Measurements from ENCODE around the gene CEBPA.

DNA sequence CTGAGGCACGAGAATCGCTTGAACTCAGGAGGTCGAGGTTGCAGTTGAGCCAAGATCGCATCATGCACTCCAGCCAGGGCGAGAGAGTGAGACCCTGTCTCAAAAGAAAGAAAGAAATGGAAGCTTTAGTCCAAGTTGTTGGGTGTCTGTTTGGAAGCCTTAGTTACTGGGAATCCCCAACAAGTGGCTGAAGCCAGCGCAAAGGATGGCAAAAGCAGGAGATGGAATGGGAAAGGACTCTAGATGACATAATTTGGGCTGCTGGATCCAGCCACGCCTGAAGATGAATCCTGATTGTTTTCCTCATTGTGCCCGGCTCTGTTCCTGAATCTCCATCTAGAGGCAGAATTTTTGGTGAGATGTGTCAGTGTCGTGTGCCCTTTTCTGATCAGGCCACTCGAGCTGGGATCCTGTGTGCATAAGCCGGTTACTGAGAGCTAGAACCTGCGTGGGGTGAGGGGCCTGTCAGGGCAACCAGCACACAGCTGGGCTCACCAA, 18.1 kb downstream of the CEBPA start:
- TF ChIP-seq, protein P1, sequence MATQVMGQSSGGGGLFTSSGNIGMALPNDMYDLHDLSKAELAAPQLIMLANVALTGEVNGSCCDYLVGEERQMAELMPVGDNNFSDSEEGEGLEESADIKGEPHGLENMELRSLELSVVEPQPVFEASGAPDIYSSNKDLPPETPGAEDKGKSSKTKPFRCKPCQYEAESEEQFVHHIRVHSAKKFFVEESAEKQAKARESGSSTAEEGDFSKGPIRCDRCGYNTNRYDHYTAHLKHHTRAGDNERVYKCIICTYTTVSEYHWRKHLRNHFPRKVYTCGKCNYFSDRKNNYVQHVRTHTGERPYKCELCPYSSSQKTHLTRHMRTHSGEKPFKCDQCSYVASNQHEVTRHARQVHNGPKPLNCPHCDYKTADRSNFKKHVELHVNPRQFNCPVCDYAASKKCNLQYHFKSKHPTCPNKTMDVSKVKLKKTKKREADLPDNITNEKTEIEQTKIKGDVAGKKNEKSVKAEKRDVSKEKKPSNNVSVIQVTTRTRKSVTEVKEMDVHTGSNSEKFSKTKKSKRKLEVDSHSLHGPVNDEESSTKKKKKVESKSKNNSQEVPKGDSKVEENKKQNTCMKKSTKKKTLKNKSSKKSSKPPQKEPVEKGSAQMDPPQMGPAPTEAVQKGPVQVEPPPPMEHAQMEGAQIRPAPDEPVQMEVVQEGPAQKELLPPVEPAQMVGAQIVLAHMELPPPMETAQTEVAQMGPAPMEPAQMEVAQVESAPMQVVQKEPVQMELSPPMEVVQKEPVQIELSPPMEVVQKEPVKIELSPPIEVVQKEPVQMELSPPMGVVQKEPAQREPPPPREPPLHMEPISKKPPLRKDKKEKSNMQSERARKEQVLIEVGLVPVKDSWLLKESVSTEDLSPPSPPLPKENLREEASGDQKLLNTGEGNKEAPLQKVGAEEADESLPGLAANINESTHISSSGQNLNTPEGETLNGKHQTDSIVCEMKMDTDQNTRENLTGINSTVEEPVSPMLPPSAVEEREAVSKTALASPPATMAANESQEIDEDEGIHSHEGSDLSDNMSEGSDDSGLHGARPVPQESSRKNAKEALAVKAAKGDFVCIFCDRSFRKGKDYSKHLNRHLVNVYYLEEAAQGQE (IDR thresholded peaks at IDR 0.05; ENCODE audit: low read depth) = no peak
- TF ChIP-seq, protein P2, sequence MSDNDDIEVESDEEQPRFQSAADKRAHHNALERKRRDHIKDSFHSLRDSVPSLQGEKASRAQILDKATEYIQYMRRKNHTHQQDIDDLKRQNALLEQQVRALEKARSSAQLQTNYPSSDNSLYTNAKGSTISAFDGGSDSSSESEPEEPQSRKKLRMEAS (IDR thresholded peaks at IDR 0.05) = no peak
- TF ChIP-seq EP300 (IDR thresholded peaks at IDR 0.05; ENCODE audit: borderline replicate concordance) = no peak
- no peak for TF ChIP-seq YY1 (IDR thresholded peaks at IDR 0.05; ENCODE audit: low read depth)
- no peak for TF ChIP-seq TCF12 (IDR thresholded peaks at IDR 0.05; ENCODE audit: low read depth)
- no peak for TF ChIP-seq FOXM1 (IDR thresholded peaks at IDR 0.05; ENCODE audit: borderline replicate concordance, low read depth)
- TF ChIP-seq RAD21 (IDR thresholded peaks at IDR 0.05; ENCODE audit: low read depth) = no peak
- TF ChIP-seq TAF1 (IDR thresholded peaks at IDR 0.05; ENCODE audit: low read depth) = no peak
- TF ChIP-seq TEAD4 (IDR thresholded peaks at IDR 0.05) = no peak
- TF ChIP-seq NFIC (IDR thresholded peaks at IDR 0.05) = no peak
- no peak for TF ChIP-seq ZBTB7A (IDR thresholded peaks at IDR 0.05; ENCODE audit: low read depth)
- no peak for TF ChIP-seq CEBPB (IDR thresholded peaks at IDR 0.05)
- TF ChIP-seq USF1 (IDR thresholded peaks at IDR 0.05) = no peak
- no peak for TF ChIP-seq EGR1 (IDR thresholded peaks at IDR 0.05)

Data from Ishikawa (cell line).